HEK293 (cell line): ENCODE data around the gene TRMT5.

Experiments
- CTCF ChIA-PET: fragments of 350-600 bp; formaldehyde crosslinking; extraction: SDS; loops from one replicate; lab custom pipeline; 2021; ENCODE audit warnings: antibody characterized with exemption; lab: Yijun Ruan, JAX
- POLR2A ChIA-PET: fragments of 300-600 bp; formaldehyde crosslinking; extraction: SDS; loops from one replicate; lab custom pipeline; 2020; ENCODE audit warnings: antibody characterized with exemption, inconsistent platforms; lab: Yijun Ruan, JAX
- H3K27ac ChIP-seq: fragments of 200-500 bp; sonication (Bioruptor generic); 2 replicates; pipeline ENCODE4 v1.5.1; 2014; ENCODE audit warnings: low read depth, low read length, control low read depth, inconsistent platforms; ENCODE audit errors: extremely low read depth
- H3K36me3 ChIP-seq, 2 experiments: fragments of 200-500 bp in 1 of 2; sonication (Bioruptor generic) in 1 of 2; 1 replicate in 1 of 2; 2 replicates in 1 of 2; pipeline ENCODE4 v1.5.1; 2014 to 2017; ENCODE audit warnings: inconsistent platforms in 2 of 2, low read length in 2 of 2; ENCODE audit not compliant: control insufficient read depth in 2 of 2, insufficient read depth in 1 of 2
- H3K4me1 ChIP-seq: fragments of 200-500 bp; sonication (Bioruptor generic); 2 replicates; pipeline ENCODE4 v1.5.1; 2014; ENCODE audit warnings: mild to moderate bottlenecking, low read length, inconsistent platforms; ENCODE audit not compliant: control insufficient read depth, insufficient read depth
- H3K4me3 ChIP-seq: 2 replicates; pipeline ENCODE4 v1.5.1; 2011; ENCODE audit warnings: low read depth, mild to moderate bottlenecking, control low read depth, low read length, moderate library complexity
- H3K9me3 ChIP-seq: fragments of 200-500 bp; sonication (Bioruptor generic); 2 replicates; pipeline ENCODE4 v1.5.1; 2014; ENCODE audit warnings: low read depth, low read length, inconsistent platforms; ENCODE audit not compliant: control insufficient read depth, insufficient read depth
- BCL11A ChIP-seq: fragments of 450-650 bp; formaldehyde crosslinking; IDR thresholded peaks from 2 replicates; pipeline ENCODE4 v1.5.1; 2016; ENCODE audit warnings: low read depth, missing biosample characterization, missing genetic modification characterization
- BCL11B ChIP-seq: fragments of 450-650 bp; formaldehyde crosslinking; IDR thresholded peaks from 2 replicates; pipeline ENCODE4 v1.5.1; 2016; ENCODE audit warnings: low read depth, missing biosample characterization, missing genetic modification characterization
- EGR2 ChIP-seq: fragments of 450-650 bp; formaldehyde crosslinking; IDR thresholded peaks from 2 replicates; pipeline ENCODE4 v1.5.1; 2016; ENCODE audit warnings: low read depth, missing biosample characterization, missing genetic modification characterization
- GLIS1 ChIP-seq: fragments of 450-650 bp; formaldehyde crosslinking; IDR thresholded peaks from 2 replicates; pipeline ENCODE4 v1.5.1; 2016; ENCODE audit warnings: missing biosample characterization, missing genetic modification characterization
- KLF8 ChIP-seq: fragments of 450-650 bp; formaldehyde crosslinking; IDR thresholded peaks from 2 replicates; pipeline ENCODE4 v1.5.1; 2016; ENCODE audit warnings: missing biosample characterization, missing genetic modification characterization
- MZF1 ChIP-seq: fragments of 450-650 bp; formaldehyde crosslinking; IDR thresholded peaks from 2 replicates; pipeline ENCODE4 v1.5.1; 2017; ENCODE audit warnings: missing biosample characterization, missing genetic modification characterization, borderline replicate concordance
- ZBTB10 ChIP-seq: fragments of 450-650 bp; formaldehyde crosslinking; IDR thresholded peaks from 2 replicates; pipeline ENCODE4 v1.5.1; 2016; ENCODE audit warnings: missing biosample characterization, missing genetic modification characterization
- ZBTB11 ChIP-seq: fragments of 450-650 bp; formaldehyde crosslinking; conservative IDR thresholded peaks from 2 replicates; pipeline ENCODE4 v1.5.1; 2016; ENCODE audit warnings: low read depth, missing biosample characterization, missing genetic modification characterization
- ZBTB6 ChIP-seq: fragments of 450-650 bp; formaldehyde crosslinking; IDR thresholded peaks from 2 replicates; pipeline ENCODE4 v1.5.1; 2017; ENCODE audit warnings: missing biosample characterization, missing genetic modification characterization
- ZNF112 ChIP-seq: fragments of 450-650 bp; formaldehyde crosslinking; IDR thresholded peaks from 2 replicates; pipeline ENCODE4 v1.5.0; 2017; ENCODE audit warnings: missing biosample characterization, missing genetic modification characterization
- ZNF174 ChIP-seq: fragments of 450-650 bp; formaldehyde crosslinking; IDR thresholded peaks from 2 replicates; pipeline ENCODE4 v1.5.0; 2017; ENCODE audit warnings: missing biosample characterization, mild to moderate bottlenecking, missing genetic modification characterization
- ZNF2 ChIP-seq: fragments of 450-650 bp; formaldehyde crosslinking; IDR thresholded peaks from 2 replicates; pipeline ENCODE4 v1.5.1; 2016; ENCODE audit warnings: missing biosample characterization, missing genetic modification characterization
- ZNF214 ChIP-seq: fragments of 450-650 bp; formaldehyde crosslinking; IDR thresholded peaks from 2 replicates; pipeline ENCODE4 v1.5.1; 2017; ENCODE audit warnings: missing biosample characterization, mild to moderate bottlenecking, missing genetic modification characterization, borderline replicate concordance
- ZNF221 ChIP-seq: fragments of 450-650 bp; formaldehyde crosslinking; IDR thresholded peaks from 2 replicates; pipeline ENCODE4 v1.5.1; 2017; ENCODE audit warnings: missing biosample characterization, missing genetic modification characterization, borderline replicate concordance
- ZNF341 ChIP-seq: fragments of 450-650 bp; formaldehyde crosslinking; IDR thresholded peaks from 2 replicates; pipeline ENCODE4; 2016; ENCODE audit warnings: low read depth, missing biosample characterization, missing genetic modification characterization
- ZNF433 ChIP-seq: fragments of 450-650 bp; formaldehyde crosslinking; IDR thresholded peaks from 2 replicates; pipeline ENCODE4 v1.5.1; 2016; ENCODE audit warnings: missing biosample characterization, missing genetic modification characterization, low read depth
- ZNF510 ChIP-seq: fragments of 450-650 bp; formaldehyde crosslinking; IDR thresholded peaks from 2 replicates; pipeline ENCODE4 v1.5.1; 2018; ENCODE audit warnings: mild to moderate bottlenecking, missing genetic modification characterization, missing biosample characterization; ENCODE audit not compliant: insufficient replicate concordance
- ZNF518A ChIP-seq: fragments of 450-650 bp; formaldehyde crosslinking; conservative IDR thresholded peaks from 2 replicates; pipeline ENCODE4 v1.5.1; 2016; ENCODE audit warnings: low read depth, missing biosample characterization, missing genetic modification characterization
- ZNF580 ChIP-seq: fragments of 450-650 bp; formaldehyde crosslinking; IDR thresholded peaks from 2 replicates; pipeline ENCODE4 v1.5.1; 2016; ENCODE audit warnings: missing biosample characterization, missing genetic modification characterization
- ZNF623 ChIP-seq: fragments of 450-650 bp; formaldehyde crosslinking; IDR thresholded peaks from 2 replicates; pipeline ENCODE4 v1.5.1; 2016; ENCODE audit warnings: missing biosample characterization, missing genetic modification characterization
- ZNF639 ChIP-seq: fragments of 450-650 bp; formaldehyde crosslinking; IDR thresholded peaks from 2 replicates; pipeline ENCODE4 v1.5.1; 2016; ENCODE audit warnings: missing biosample characterization, missing genetic modification characterization
- ZNF768 ChIP-seq: fragments of 450-650 bp; formaldehyde crosslinking; IDR thresholded peaks from 2 replicates; pipeline ENCODE4 v1.5.1; 2018; ENCODE audit warnings: missing biosample characterization, mild to moderate bottlenecking, missing genetic modification characterization

TRMT5 gene

GRCh38 chr14:60980811-60981632 lies at the start of gene TRMT5, which contains the start of gene SLC38A6 (continued):
- no peak for TF ChIP-seq ZNF433 (tag by site-specific recombination)
- TF ChIP-seq MZF1 (tag by site-specific recombination) = no peak
- TF ChIP-seq ZNF518A (tag by site-specific recombination) = peak; percentile 55
- TF ChIP-seq ZBTB6 = peak; percentile 89
- TF ChIP-seq ZBTB11 = peak; percentile 50
- TF ChIP-seq EGR2 (tag by site-specific recombination) = 0 out of 2 replicates have a peak, but pooled peaks have one; percentile 4
- TF ChIP-seq ZNF2 (tag by site-specific recombination) = 0 out of 2 replicates have a peak, but pooled peaks have one; percentile 59
- peak; percentile 88 for TF ChIP-seq GLIS1 (tag by site-specific recombination)
- peak; percentile 85 for TF ChIP-seq ZNF510

- ChIA-PET CTCF (interaction anchor here (0.6 to 3.4 kb wide), 7 partner anchors 8 to 1054 kb away, joined by 3 to 30 read pairs (median 4); no protein-coding TSS in a partner anchor), POLR2A (no interaction called here)
- no peaks in the 10 kb centered on the region for H3K4me1 ChIP-seq
- H3K4me3 ChIP-seq = no peak overlapping the region
- no peaks in the 10 kb centered on the region for H3K36me3 ChIP-seq
- no peaks in the 10 kb centered on the region for H3K9me3 ChIP-seq
- no peak overlapping the region for H3K27ac ChIP-seq
- no peak for TF ChIP-seq ZNF623
- no peak for TF ChIP-seq ZNF580 (tag by site-specific recombination)
- TF ChIP-seq ZNF112 = no peak
- TF ChIP-seq KLF8 (tag by site-specific recombination) = no peak
- no peak for TF ChIP-seq ZNF768 (tag by site-specific recombination)
- TF ChIP-seq ZNF174 (tag by site-specific recombination) = no peak
- TF ChIP-seq ZNF221 = no peak
- TF ChIP-seq BCL11A = no peak
- no peak for TF ChIP-seq ZNF639 (tag by site-specific recombination)
- no peak for TF ChIP-seq ZNF341 (tag by site-specific recombination)
- TF ChIP-seq ZBTB10 = no peak
- TF ChIP-seq BCL11B = no peak
- TF ChIP-seq ZNF214 = no peak
Measured at GRCh38 chr14:61026526-61026925, 45.6 kb upstream of the TRMT5 start.
